Activated T-helper 17 cell treated with anti-CD3 and anti-CD28 coated beads, Interleukin-2, amount 50 U/mL, for 72 hours (primary cell): Measurements from ENCODE around the gene EPHA5. TPM values are rescaled to one million over a fixed set of nuclear protein-coding genes. Genes with fewer than 3 reads are reported as not detected.

ENCODE experiments used
- ATAC-seq: fragments of 150-1000 bp; cut with Tn5 transposase; replicated peaks from 2 replicates; pipeline ENCODE4 v1.10.0; 2021; ENCODE audit warnings: mild to moderate bottlenecking, moderate library complexity
- H3K27ac Mint-ChIP-seq: one replicate; pipeline ENCODE4 v1.8.0; 2022; ENCODE audit warnings: mixed read lengths
- H3K27me3 Mint-ChIP-seq: one replicate; pipeline ENCODE4 v1.8.0; 2022; ENCODE audit warnings: mixed read lengths
- H3K36me3 Mint-ChIP-seq: one replicate; pipeline ENCODE4 v1.8.0; 2022; ENCODE audit warnings: low read depth, mild to moderate bottlenecking, mixed read lengths
- H3K4me1 Mint-ChIP-seq: one replicate; pipeline ENCODE4 v1.8.0; 2022; ENCODE audit warnings: mixed read lengths
- H3K4me3 Mint-ChIP-seq: one replicate; pipeline ENCODE4 v1.8.0; 2022; ENCODE audit warnings: mild to moderate bottlenecking, mixed read lengths
- H3K9me3 Mint-ChIP-seq: one replicate; pipeline ENCODE4 v1.8.0; 2022; ENCODE audit warnings: mixed read lengths
- total RNA-seq, 2 donors: library from RNA; stranded (reverse); gene quantifications; one replicate each; pipeline ENCODE4 v1.2.3, GENCODE V29; 2022

Gene EPHA5
- total RNA-seq, 2 donors from 2014 or later = not detected

DNA sequence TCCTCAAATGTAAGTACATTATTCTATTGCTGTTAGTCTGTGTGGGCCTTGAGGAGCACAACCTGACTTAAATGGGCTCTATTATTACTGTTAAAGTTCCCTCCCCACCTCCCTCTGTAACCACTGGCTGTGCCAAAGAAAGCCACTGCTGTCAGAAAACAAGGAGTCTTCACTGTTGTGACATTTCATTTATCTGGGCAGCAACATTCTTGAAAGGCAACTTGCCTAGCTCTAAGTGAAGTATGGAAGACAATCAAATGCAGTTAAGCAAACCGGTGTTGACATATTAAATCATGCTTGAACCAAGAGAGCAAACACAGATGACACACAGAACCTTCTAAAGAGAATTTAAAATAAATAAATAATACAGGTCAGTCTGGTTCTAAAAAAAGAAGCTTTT lies 81.0 kb downstream of the EPHA5 start:
- Mint-ChIP-seq H3K9me3 (peaks cover 6% of the 10 kb centered on the region), H3K27me3 (no peaks in the 10 kb centered on the region)

DNA sequence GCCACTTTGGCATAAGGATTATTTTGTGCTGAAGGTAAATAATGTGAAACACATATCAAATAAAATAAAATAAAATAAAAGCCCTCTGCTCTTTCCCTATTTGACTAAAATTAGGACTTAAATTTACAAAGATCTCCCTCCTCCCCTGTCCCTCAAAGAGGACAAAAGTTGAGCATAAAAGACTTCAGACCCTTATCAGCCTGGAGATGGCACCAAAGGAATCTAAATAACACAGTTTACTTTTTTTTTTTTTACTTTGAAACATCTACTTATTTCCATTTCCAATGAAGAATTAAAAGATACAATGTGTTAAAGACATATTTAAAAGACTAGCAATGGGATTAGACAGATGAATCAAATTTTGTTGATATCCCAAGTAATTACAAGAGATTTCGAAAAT lies 89.7 kb downstream of the EPHA5 start:
- H3K36me3 Mint-ChIP-seq = no peaks in the 10 kb centered on the region
- H3K4me1 Mint-ChIP-seq = no peaks in the 10 kb centered on the region
- H3K9me3 Mint-ChIP-seq = no peaks in the 10 kb centered on the region
- H3K27me3 Mint-ChIP-seq = no peaks in the 10 kb centered on the region
- H3K4me3 Mint-ChIP-seq = no peak overlapping the region
- ATAC-seq = no peak
- H3K27ac Mint-ChIP-seq = no peak overlapping the region

More for the DNA sequence above, 81.0 kb downstream of the EPHA5 start:
- Mint-ChIP-seq H3K36me3 (no peaks in the 10 kb centered on the region), H3K27ac (no peak overlapping the region), H3K4me1 (no peaks in the 10 kb centered on the region), H3K4me3 (no peak overlapping the region)
- ATAC-seq = no peak

DNA sequence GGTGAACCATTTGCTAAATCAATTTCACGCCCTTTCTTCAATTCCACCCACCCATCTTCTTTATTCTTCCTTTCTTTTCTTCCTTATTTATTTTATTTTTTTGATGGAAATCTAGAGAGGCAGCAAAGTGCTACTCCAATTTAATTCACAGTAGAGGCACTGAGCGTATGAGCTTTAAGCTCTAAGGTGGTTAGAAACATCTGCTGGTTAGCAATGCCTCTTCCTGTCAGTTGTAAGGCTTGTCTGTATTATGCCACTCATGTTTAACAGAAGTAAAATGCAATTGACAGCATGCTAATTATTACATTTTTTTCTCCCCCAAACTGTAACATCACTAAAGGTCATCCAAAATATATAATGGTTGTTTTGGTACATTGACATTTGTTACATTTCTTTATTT lies 103.8 kb downstream of the EPHA5 start:
- H3K4me1 Mint-ChIP-seq = no peaks in the 10 kb centered on the region
- H3K27ac Mint-ChIP-seq = no peak overlapping the region
- H3K4me3 Mint-ChIP-seq = no peak overlapping the region
- no peak for ATAC-seq
- H3K27me3 Mint-ChIP-seq = no peaks in the 10 kb centered on the region
- H3K9me3 Mint-ChIP-seq = peaks cover 6% of the 10 kb centered on the region
- H3K36me3 Mint-ChIP-seq = no peaks in the 10 kb centered on the region

DNA sequence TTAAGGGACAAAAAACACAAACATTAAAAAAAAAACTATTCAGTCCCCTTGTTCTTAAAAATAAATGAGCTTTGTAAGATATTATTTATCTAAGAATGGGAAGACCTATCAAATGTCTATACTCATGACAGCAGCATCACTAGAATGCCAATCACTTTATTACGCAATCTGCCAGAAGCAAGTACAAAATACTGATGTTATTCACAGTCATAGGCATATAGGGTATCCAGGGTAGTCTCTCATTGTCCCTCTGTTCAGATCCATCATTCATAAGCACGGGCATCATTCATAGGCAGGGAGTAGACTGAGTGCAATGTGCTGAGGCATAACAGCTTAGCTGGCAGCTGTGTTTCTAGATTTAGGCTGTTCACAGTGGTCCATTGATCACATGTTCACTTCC lies 109.1 kb downstream of the EPHA5 start:
- Mint-ChIP-seq H3K27me3 (no peaks in the 10 kb centered on the region), H3K9me3 (no peaks in the 10 kb centered on the region), H3K4me1 (no peaks in the 10 kb centered on the region), H3K4me3 (no peak overlapping the region), H3K36me3 (no peaks in the 10 kb centered on the region), H3K27ac (no peak overlapping the region)
- no peak for ATAC-seq

DNA sequence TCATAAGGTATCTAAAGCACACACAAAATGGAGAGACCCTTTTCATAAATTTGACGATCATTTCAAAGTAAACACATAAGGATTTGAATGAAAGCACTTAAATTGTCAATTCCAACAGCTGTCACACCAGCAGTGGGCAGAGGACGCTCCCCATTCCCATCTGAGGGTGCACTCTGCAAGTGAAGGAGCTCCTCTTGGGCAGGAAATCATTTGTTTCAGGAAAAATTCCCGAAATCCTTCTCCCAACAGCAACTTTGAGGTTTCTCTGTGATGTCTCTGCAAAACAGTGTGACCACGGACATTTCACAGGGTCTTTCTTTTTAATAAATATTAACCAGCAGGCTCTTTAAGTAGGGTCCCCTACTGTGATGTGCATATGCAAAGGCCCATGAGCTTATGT lies 111.0 kb downstream of the EPHA5 start:
- no peaks in the 10 kb centered on the region for H3K9me3 Mint-ChIP-seq
- H3K4me3 Mint-ChIP-seq = no peak overlapping the region
- no peak overlapping the region for H3K27ac Mint-ChIP-seq
- H3K27me3 Mint-ChIP-seq = no peaks in the 10 kb centered on the region
- ATAC-seq = no peak
- no peaks in the 10 kb centered on the region for H3K4me1 Mint-ChIP-seq
- no peaks in the 10 kb centered on the region for H3K36me3 Mint-ChIP-seq

DNA sequence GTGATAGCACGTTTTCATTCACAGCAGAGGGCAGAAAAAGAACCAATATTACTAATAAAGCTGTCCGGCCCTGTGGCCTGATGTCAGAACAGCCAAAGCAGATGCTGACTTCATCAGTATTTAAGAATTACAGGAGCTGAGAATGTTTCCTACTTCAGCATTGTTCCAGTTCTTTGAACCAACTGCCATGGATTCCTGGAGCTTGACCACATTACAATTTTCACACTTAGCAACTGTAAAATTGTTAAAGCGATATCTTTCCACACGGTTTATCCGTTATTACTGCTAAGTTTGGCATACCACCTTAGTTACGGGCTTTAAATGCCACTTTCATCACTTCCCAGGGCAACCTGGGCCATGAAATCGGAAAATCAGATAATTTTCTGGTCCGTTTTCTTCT lies 118.2 kb downstream of the EPHA5 start:
- Mint-ChIP-seq H3K27me3 (no peaks in the 10 kb centered on the region), H3K4me1 (no peaks in the 10 kb centered on the region), H3K36me3 (no peaks in the 10 kb centered on the region), H3K4me3 (no peak overlapping the region), H3K27ac (no peak overlapping the region), H3K9me3 (peaks cover 3% of the 10 kb centered on the region)
- no peak for ATAC-seq

DNA sequence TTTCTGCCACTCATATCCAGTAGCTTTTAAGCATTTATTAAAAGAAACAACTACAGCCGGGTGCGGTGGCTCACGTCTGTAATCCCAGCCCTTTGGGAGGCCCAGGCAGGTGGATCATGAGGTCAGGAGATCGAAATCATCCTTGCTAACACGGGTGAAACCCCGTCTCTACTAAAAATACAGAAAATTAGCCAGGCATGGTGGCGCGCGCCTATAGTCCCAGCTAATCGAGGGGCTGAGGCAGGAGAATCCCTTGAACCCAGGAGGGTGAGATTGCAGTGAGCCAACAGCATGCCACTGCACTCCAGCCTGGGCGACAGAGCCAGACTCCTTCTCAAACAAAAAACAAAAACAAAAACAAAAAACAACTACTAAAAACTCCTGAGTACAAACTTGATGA lies 119.8 kb downstream of the EPHA5 start:
- no peak overlapping the region for H3K27ac Mint-ChIP-seq
- no peaks in the 10 kb centered on the region for H3K36me3 Mint-ChIP-seq
- ATAC-seq = no peak
- peaks cover 7% of the 10 kb centered on the region for H3K9me3 Mint-ChIP-seq
- no peak overlapping the region for H3K4me3 Mint-ChIP-seq
- H3K4me1 Mint-ChIP-seq = no peaks in the 10 kb centered on the region
- no peaks in the 10 kb centered on the region for H3K27me3 Mint-ChIP-seq

DNA sequence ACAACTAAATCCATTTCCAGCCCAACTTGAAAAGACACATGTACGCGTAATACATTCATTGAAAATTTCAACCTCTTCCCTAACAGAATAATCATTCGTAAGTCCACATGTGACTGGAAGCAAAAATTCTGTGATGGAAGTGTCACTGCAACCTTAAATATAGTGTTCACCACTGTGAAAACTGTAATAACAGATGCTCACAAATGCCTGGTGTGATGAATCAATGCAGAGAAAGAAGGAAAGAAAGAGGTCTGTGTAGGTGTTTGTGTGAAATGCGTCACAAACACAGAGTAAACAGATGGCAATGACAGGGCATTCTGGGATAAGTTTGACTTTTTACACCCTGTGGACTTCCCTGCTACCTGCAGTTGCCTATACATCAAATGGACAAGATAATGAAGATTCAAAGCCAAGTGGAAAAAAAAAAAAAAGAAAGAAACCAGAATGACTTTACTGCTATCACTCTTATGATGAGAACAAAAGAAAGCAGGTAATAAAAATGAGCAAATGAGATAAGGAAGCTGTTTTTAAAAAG lies 123.3 kb downstream of the EPHA5 start:
- ATAC-seq = no peak
- Mint-ChIP-seq H3K4me1 (no peaks in the 10 kb centered on the region), H3K27me3 (no peaks in the 10 kb centered on the region), H3K9me3 (peaks cover 12% of the 10 kb centered on the region), H3K36me3 (no peaks in the 10 kb centered on the region), H3K27ac (no peak overlapping the region), H3K4me3 (no peak overlapping the region)

DNA sequence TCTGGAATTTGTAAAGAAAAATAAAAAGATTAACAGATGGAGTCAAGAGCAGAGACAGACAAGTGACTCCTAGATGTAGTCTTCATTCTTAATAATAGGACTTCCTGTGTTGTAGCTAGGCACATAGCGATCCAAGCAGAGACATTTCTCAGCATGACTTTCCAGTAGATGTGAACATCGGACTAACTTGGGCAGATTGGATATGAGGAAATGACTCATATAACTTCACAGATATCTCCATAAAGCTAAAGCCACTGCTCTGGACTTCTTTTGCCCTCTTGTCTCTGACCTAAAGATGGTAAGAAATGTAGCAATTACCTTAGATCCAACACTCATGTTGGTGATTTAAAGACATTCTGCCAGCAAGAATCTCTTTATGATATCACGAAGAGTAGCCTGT lies 131.7 kb downstream of the EPHA5 start:
- Mint-ChIP-seq H3K4me1 (no peaks in the 10 kb centered on the region), H3K27me3 (no peaks in the 10 kb centered on the region)
- ATAC-seq = no peak

DNA sequence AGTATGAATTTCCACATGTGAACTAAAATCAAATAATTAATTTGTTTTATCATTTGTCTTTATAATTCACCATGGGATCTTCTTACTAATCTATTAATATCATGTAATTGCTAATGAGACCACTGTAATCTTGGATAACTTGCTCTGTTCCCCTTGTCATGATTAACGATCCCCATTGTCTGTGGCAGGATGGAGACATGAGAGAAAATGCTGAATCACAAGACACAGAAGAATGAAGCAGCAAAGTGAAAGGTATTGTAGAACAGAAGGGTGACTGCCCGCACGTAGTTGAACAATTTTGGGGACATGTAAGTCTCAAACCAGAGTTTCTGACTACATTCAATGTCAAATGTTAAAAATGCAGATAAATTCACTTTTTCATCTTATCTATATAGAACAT lies 135.2 kb downstream of the EPHA5 start:
- Mint-ChIP-seq H3K4me1 (no peaks in the 10 kb centered on the region), H3K36me3 (no peaks in the 10 kb centered on the region), H3K4me3 (no peak overlapping the region), H3K27me3 (no peaks in the 10 kb centered on the region), H3K27ac (no peak overlapping the region), H3K9me3 (peaks cover 4% of the 10 kb centered on the region)
- no peak for ATAC-seq

More for the DNA sequence above, 131.7 kb downstream of the EPHA5 start:
- Mint-ChIP-seq H3K36me3 (no peaks in the 10 kb centered on the region), H3K27ac (no peak overlapping the region), H3K9me3 (peaks cover 16% of the 10 kb centered on the region), H3K4me3 (no peak overlapping the region)

DNA sequence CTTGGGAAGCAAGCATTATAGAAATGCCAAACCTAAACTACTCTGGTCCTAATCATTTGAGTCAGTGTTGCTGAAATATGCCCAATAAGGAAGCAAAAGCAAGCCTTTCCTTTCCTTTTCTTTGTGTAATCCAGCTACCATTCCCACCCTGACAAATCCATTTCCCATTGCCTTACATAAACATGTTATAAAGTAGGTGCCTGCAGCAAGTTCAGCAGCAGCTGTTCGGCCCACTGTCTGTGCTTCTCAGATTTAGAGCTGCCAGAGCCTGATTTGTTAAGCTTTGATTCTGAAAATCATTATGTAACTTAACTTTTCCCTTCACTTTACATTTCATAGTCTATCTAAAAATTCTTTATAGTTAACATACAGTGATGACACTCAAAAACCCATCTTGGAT lies 148.6 kb downstream of the EPHA5 start:
- no peak for ATAC-seq

DNA sequence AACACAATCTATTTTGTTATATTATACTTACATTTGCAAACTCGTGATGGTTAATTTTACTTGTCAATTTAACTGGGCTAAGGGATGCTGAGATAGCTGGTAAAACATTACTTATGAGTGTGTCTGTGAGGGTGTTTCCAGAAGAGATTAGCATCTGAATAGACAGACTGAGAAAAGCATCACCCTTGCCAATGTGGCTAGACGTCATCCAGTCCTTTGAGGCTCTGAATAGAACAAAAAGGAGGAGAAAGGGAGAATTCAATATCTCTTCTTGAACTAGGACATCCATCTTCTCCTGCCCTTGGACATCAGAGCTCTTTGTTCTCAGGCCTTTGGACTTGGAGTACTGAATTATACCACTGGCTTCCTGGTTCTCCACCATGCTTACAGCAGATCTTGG lies 154.6 kb downstream of the EPHA5 start:
- Mint-ChIP-seq H3K4me3 (no peak overlapping the region), H3K27me3 (no peaks in the 10 kb centered on the region), H3K4me1 (no peaks in the 10 kb centered on the region), H3K27ac (no peak overlapping the region), H3K36me3 (no peaks in the 10 kb centered on the region), H3K9me3 (peaks cover 8% of the 10 kb centered on the region)
- no peak for ATAC-seq

More for the DNA sequence above, 148.6 kb downstream of the EPHA5 start:
- H3K4me1 Mint-ChIP-seq = no peaks in the 10 kb centered on the region
- peaks cover 4% of the 10 kb centered on the region for H3K9me3 Mint-ChIP-seq
- H3K36me3 Mint-ChIP-seq = no peaks in the 10 kb centered on the region
- no peaks in the 10 kb centered on the region for H3K27me3 Mint-ChIP-seq
- H3K4me3 Mint-ChIP-seq = no peak overlapping the region
- no peak overlapping the region for H3K27ac Mint-ChIP-seq

DNA sequence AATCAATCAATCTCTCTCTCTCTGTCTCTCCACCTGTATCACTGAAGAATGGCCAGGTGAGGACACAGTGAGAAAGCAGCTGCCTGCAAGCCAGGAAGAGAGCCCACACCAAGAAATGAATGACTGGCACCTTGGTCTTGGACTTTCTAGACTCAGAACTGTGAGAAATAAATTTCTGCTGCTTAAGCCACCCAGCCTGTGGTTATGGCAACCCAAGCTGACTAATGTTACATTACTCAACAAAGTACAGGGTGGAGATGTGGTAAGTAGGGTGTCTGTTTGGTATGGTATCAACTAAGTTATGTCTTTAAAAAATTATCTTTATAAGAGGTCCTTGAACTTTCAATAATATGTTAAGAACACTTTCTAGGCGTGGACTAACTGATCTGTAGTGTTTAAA lies 159.3 kb downstream of the EPHA5 start:
- H3K4me3 Mint-ChIP-seq = no peak overlapping the region
- no peaks in the 10 kb centered on the region for H3K27me3 Mint-ChIP-seq
- ATAC-seq = no peak
- H3K9me3 Mint-ChIP-seq = peaks cover 12% of the 10 kb centered on the region
- H3K27ac Mint-ChIP-seq = no peak overlapping the region
- H3K36me3 Mint-ChIP-seq = no peaks in the 10 kb centered on the region
- no peaks in the 10 kb centered on the region for H3K4me1 Mint-ChIP-seq

DNA sequence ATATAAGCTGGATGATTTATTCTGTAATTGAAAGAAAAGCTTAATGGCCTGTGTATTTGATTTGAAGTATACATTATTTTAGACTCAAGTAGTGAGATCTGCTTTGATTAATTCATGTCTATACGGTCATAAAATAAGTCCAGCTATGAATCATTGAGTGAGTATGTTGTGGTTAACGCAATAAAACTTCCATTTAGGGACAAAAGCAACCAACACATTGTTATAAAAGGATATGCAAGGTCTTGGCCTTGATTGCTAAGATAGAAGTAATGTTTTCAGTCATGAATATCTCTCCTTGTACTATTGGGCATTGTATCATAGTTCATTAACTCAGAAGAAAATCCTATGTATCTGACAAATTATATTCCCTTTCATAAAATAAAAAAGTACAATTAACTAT lies 162.1 kb downstream of the EPHA5 start:
- Mint-ChIP-seq H3K27ac (no peak overlapping the region), H3K36me3 (no peaks in the 10 kb centered on the region), H3K4me3 (no peak overlapping the region), H3K4me1 (no peaks in the 10 kb centered on the region), H3K27me3 (no peaks in the 10 kb centered on the region), H3K9me3 (peaks cover 8% of the 10 kb centered on the region)
- ATAC-seq = no peak

DNA sequence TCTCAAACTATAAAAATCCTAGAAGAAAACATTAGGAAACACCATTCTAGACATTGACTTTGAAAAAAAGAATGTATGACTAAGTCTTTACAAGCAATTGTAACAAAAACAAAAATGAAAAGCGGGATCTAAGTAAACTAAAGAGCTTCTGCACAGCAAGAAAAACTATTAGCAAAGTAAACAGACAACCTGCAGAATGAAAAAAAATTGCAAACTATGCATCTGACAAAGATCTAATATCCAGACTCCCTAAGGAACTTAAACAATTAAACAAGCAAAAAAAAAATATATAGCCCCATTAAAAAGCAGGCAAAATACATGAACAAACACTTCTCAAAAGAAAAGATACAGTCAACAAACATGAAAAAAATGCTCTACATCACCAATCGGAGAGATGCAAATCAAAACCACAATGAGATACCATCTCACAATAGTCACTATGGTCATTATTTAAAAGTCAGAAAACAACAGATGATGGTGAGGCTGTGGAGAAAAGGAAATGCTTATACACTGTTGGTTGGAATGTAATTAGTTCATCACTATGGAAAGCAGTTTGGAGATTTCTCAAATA lies 168.1 kb downstream of the EPHA5 start:
- Mint-ChIP-seq H3K4me3 (no peak overlapping the region), H3K27ac (no peak overlapping the region), H3K27me3 (no peaks in the 10 kb centered on the region), H3K4me1 (no peaks in the 10 kb centered on the region), H3K36me3 (no peaks in the 10 kb centered on the region), H3K9me3 (peaks cover 11% of the 10 kb centered on the region)
- ATAC-seq = no peak

DNA sequence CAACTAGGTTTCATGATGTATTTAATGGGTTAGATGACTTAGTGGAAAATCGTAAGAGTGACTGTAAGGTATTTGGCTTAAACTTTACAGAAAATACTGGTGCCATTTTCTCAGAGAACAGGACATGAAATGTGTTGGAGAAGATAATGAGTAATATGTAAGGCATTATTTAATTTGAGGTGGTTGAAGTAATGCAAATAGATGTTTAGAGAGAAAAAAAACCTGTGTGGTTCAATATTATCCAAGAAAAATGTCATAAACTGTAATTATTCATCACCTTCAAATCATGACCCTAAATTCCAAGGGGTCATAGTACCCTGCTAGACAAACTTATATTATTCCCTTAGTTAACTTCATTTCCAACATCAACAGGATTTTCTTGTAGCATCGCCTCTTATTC lies 171.7 kb downstream of the EPHA5 start:
- Mint-ChIP-seq H3K27me3 (no peaks in the 10 kb centered on the region), H3K4me3 (no peak overlapping the region), H3K4me1 (no peaks in the 10 kb centered on the region), H3K9me3 (peaks cover 17% of the 10 kb centered on the region), H3K36me3 (no peaks in the 10 kb centered on the region), H3K27ac (no peak overlapping the region)
- no peak for ATAC-seq
